NAMALWA (cell line): ENCODE data around the gene DHRS12.
A peak's percentile ranks its signal among the peaks of the same experiment; 100 is the strongest.

Experiments used
- DNase-seq: peaks from one replicate; pipeline ENCODE4 v3.0.0-alpha.2; 2015; ENCODE audit warnings: low spot score

DHRS12 gene

GRCh38 chr13:51803422-51804294 is at the start of gene DHRS12:
Gene DHRS12, minus strand, starts transcription at chr13:51804163. Its CDS starts 4,504 bp downstream, at chr13:51799659.
- peak; percentile 91 for DNase-seq

GRCh38 chr13:51849145-51850101 is 45.5 kb upstream of the DHRS12 start:
- peak; percentile 51 for DNase-seq

GRCh38 chr13:51848674-51849073 is 44.7 kb upstream of the DHRS12 start:
- DNase-seq: no peak

- DNase-seq: no peak
These were observed 42.8 kb upstream of the DHRS12 start for GRCh38 chr13:51846756-51847155.

GRCh38 chr13:51845574-51846318 is 41.8 kb upstream of the DHRS12 start:
- DNase-seq: no peak

GRCh38 chr13:51844862-51845573 is 41.1 kb upstream of the DHRS12 start, which contains the start of gene TMEM272:
Gene TMEM272, minus strand, starts transcription at chr13:51845177. Its CDS starts 6,647 bp downstream, at chr13:51838530.
- DNase-seq: peak; percentile 64

- no peak for DNase-seq
These were observed 39.6 kb upstream of the DHRS12 start for GRCh38 chr13:51843529-51843928.

- DNase-seq: no peak
These were observed 37.8 kb upstream of the DHRS12 start for GRCh38 chr13:51841732-51842131.

GRCh38 chr13:51840917-51841316 is 37.0 kb upstream of the DHRS12 start:
- no peak for DNase-seq

- no peak for DNase-seq
These were observed 36.0 kb upstream of the DHRS12 start for GRCh38 chr13:51839711-51840540.

- no peak for DNase-seq
These were observed 34.4 kb upstream of the DHRS12 start for GRCh38 chr13:51838240-51838846.

- DNase-seq: no peak
These were observed 33.1 kb upstream of the DHRS12 start for GRCh38 chr13:51837016-51837415.

- no peak for DNase-seq
These were observed 30.7 kb upstream of the DHRS12 start for GRCh38 chr13:51834581-51835171.

GRCh38 chr13:51833980-51834379 is 30.0 kb upstream of the DHRS12 start:
- DNase-seq: no peak

- DNase-seq: peak; percentile 72
These were observed 28.6 kb upstream of the DHRS12 start for GRCh38 chr13:51832471-51833152.

- no peak for DNase-seq
These were observed 27.6 kb upstream of the DHRS12 start for GRCh38 chr13:51831519-51831918.

- DNase-seq: no peak
These were observed 25.6 kb upstream of the DHRS12 start for GRCh38 chr13:51829568-51829899.

- DNase-seq: peak; percentile 43
These were observed 25.0 kb upstream of the DHRS12 start for GRCh38 chr13:51828730-51829567.
